ENCODE results near the gene SLC35F1. TPM values are rescaled to one million over a fixed set of nuclear protein-coding genes. Genes with fewer than 3 reads are reported as not detected.
A peak's percentile ranks its signal among the peaks of the same experiment; 100 is the strongest.
"Not testable (repeated sequence)": the region's sequence is repeated elsewhere in the genome, so short reads cannot be mapped to it uniquely, and the experiment has no call there.

The SLC35F1 gene
- not detected for polyA plus RNA-seq

DNA sequence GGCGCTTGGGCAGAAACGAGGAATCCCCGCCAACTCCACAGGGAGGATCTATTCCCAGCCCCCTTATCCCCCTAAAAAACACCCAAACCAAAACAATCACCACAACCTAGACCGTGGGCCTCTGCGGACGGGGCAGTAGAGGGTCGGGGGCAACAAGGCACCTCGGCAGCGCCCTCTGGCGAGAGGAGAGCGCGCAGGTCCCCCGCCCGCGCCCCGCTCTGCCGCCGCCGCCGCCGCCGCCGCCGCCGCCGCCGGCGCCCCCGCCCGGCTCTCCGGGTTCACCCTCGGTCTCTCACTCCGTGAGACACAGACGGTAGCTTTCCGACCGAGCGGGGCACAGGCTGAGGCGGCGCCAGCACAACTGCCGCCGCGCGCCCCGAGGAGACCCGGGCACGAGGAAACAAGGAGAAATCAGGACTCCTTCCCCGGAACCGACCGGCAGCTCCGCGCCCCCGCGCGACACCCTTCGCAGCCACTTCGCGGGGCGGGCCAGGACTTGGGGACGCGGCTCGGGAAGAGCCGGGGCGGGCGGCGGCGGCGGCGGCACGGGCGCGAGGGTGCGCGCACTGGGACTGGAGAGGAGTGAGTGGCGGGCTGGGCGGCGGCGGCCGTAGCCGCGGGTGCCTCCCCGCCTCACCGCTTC is at the start of gene SLC35F1:
Gene SLC35F1, plus strand, starts transcription at position 307 of the 643 bp plus-strand sequence.
- H3K27me3 Mint-ChIP-seq (ENCODE audit: low read depth in 3 of 3) = peaks cover 4 to 32% (median 26%) of the 10 kb centered on the region in 3 donors
- peak within 1 kb of the TSS; percentile 40 to 75 (median 57) for H3K4me3 Mint-ChIP-seq
- H3K9me3 Mint-ChIP-seq = peaks cover 0 to 5% (median 0%) of the 10 kb centered on the region in 6 donors
- no peaks in the 10 kb centered on the region for H3K36me3 Mint-ChIP-seq
- H3K27ac Mint-ChIP-seq = no peak within 1 kb of the TSS
- peaks cover 11 to 16% of the 10 kb centered on the region in 2 donors for H3K4me1 Mint-ChIP-seq
- DNase-seq = no peak

DNA sequence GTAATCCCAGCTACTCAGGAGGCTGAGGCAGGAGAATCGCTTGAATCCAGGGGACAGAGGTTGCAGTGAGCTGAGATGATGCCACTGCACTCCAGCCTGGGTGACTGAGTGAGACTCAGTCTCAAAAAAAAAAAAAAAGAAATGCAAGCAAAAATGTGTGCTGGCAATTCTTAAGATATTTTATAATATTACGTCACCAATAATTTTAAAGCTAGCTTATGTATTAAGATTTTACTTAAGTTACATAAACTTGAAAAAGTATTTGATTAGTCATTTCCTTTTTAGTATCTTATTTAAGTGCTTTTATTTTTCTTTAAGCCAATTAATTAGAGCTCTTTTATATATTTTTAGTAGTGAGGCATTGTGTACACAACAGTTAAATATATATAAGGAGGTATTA is 48.5 kb upstream of the SLC35F1 start:
- not testable (repeated sequence) for H3K4me1 Mint-ChIP-seq; H3K27me3 Mint-ChIP-seq (ENCODE audit: low read depth in 3 of 3); DNase-seq; H3K36me3 Mint-ChIP-seq; H3K4me3 Mint-ChIP-seq; H3K27ac Mint-ChIP-seq
- H3K9me3 Mint-ChIP-seq = peaks cover under 1 to 20% (median 3%) of the 10 kb centered on the region in 6 donors

GRCh38 chr6:117861545-117861944 is 45.5 kb upstream of the SLC35F1 start:
- no peak for DNase-seq
- H3K4me3 Mint-ChIP-seq = no peak overlapping the region
- no peaks in the 10 kb centered on the region for H3K4me1 Mint-ChIP-seq
- H3K9me3 Mint-ChIP-seq = peaks cover 0 to 15% (median 3%) of the 10 kb centered on the region in 6 donors
- peaks cover 2 to 3% (median 2%) of the 10 kb centered on the region in 3 donors for H3K27me3 Mint-ChIP-seq (ENCODE audit: low read depth in 3 of 3)
- no peak overlapping the region for H3K27ac Mint-ChIP-seq
- H3K36me3 Mint-ChIP-seq = no peaks in the 10 kb centered on the region

- Mint-ChIP-seq H3K4me1 (no peaks in the 10 kb centered on the region), H3K9me3 (peaks cover 0 to 11% (median 5%) of the 10 kb centered on the region in 6 donors), H3K27ac (no peak overlapping the region), H3K36me3 (no peaks in the 10 kb centered on the region), H3K27me3 (ENCODE audit: low read depth in 3 of 3) (peaks cover 2 to 3% (median 2%) of the 10 kb centered on the region in 3 donors), H3K4me3 (no peak overlapping the region)
- no peak for DNase-seq
Observed at GRCh38 chr6:117866561-117866960, 40.5 kb upstream of the SLC35F1 start.

DNA sequence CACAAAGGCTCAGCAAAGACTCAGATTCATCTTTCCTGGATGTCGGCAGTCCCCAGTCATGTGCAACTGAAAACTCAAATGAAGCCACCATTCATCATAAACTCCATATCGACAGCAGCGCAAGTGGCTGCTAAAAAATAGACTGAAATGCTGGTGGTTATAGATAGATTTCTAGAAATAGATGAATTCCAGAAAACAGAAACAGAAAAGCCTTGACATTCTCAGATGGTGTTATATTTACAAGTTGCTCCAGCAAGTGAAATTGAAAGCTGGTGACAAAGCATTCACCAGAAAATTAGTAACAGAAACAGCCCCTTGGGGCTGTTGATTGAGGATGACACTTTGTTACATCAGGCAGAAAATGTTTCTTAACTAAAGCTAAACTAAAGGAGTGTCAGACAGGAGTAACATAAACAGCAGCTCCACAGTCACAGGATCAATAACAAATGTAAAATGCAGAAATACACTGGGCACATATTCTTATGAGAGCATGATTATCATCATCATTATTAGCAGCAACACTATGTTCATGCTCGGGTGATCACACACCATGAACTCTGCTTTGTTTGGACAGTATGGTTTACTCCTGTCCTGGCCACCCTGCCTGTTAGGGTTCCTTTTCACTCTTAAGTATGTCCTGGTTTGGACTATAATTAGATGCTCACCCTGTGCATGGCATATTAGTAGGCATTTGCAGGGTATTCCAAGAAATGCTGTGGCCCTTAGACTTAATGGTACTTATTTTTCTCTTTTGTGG is 36.4 kb upstream of the SLC35F1 start:
- no peak for DNase-seq
- Mint-ChIP-seq H3K4me3 (no peak overlapping the region), H3K4me1 (no peaks in the 10 kb centered on the region), H3K27me3 (ENCODE audit: low read depth in 3 of 3) (peaks cover 0 to 4% (median 0%) of the 10 kb centered on the region in 3 donors), H3K27ac (no peak overlapping the region), H3K36me3 (no peaks in the 10 kb centered on the region), H3K9me3 (peaks cover 0 to 9% (median 3%) of the 10 kb centered on the region in 6 donors)

- no peak for DNase-seq
- Mint-ChIP-seq H3K4me3 (no peak overlapping the region), H3K4me1 (no peaks in the 10 kb centered on the region), H3K36me3 (no peaks in the 10 kb centered on the region), H3K9me3 (no peaks in the 10 kb centered on the region), H3K27ac (no peak overlapping the region), H3K27me3 (ENCODE audit: low read depth in 3 of 3) (no peaks in the 10 kb centered on the region)
Observed at GRCh38 chr6:117880824-117881223, 26.2 kb upstream of the SLC35F1 start.

DNA sequence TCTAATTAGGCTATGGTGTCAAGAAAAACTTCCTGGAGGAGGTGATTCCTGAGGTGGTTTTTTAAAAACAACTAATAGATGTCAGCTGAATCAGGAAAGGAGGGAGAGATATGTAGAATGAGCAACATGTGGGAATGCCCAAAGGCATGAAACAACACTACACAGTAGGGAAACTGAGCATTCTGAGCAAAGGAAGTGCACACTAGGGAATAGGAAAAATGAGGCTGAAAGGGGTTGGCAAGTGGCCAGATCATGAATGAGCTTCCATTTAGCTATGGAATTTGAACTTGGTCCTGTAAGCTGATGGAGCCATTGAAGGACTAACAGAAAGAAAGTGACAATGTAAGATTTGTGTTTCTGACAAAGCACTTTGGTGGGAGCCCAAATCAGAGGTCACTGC is 16.9 kb upstream of the SLC35F1 start:
- Mint-ChIP-seq H3K27ac (peak overlapping the region in 1 of 6 donors; percentile 10), H3K4me1 (no peaks in the 10 kb centered on the region), H3K36me3 (no peaks in the 10 kb centered on the region), H3K27me3 (ENCODE audit: low read depth in 3 of 3) (no peaks in the 10 kb centered on the region), H3K4me3 (no peak overlapping the region), H3K9me3 (peaks cover 0 to 3% (median 0%) of the 10 kb centered on the region in 6 donors)
- DNase-seq = no peak

- H3K27me3 Mint-ChIP-seq (ENCODE audit: low read depth in 3 of 3) = peaks cover 4 to 28% (median 26%) of the 10 kb centered on the region in 3 donors
- H3K27ac Mint-ChIP-seq = no peak overlapping the region
- H3K4me3 Mint-ChIP-seq = peak overlapping the region; percentile 40 to 75 (median 57)
- peaks cover 0 to 5% (median 0%) of the 10 kb centered on the region in 6 donors for H3K9me3 Mint-ChIP-seq
- peaks cover 11 to 16% of the 10 kb centered on the region in 2 donors for H3K4me1 Mint-ChIP-seq
- no peaks in the 10 kb centered on the region for H3K36me3 Mint-ChIP-seq
- DNase-seq = no peak
Observed at GRCh38 chr6:117906507-117906957, 532 bp upstream of the SLC35F1 start.

DNA sequence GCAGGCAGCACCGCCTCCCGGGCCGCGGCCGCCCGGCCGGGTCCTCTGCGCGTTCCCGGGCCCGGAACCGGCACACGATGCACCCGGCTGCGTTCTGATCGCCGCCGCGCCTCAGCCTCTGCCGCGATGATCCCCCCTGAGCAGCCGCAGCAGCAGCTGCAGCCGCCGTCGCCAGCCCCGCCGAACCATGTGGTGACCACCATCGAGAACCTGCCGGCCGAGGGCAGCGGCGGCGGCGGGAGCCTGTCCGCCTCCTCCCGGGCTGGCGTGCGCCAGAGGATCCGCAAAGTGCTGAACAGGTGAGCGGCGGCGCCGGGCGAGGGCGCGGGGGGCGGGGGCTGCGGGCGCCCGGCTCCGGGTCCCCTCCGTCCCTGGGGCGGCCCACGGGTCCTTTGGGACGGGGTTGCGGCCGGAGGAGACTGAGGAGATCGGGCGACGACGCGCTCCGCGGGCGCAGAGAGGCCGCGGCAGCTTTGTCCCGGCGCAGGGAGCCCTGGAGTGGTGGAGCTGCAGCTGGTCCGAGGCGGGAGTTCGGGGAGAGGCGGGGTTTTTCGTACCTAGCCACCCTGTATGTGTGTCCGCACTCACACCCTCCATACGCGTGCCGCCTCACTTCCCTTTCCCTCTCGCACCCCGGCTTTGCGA is 659 bp downstream of the SLC35F1 start:
- H3K27ac Mint-ChIP-seq = no peak overlapping the region
- no peak for DNase-seq
- H3K4me1 Mint-ChIP-seq = peaks cover 11 to 16% of the 10 kb centered on the region in 2 donors
- H3K9me3 Mint-ChIP-seq = peaks cover 0 to 5% (median 0%) of the 10 kb centered on the region in 6 donors
- no peak overlapping the region for H3K4me3 Mint-ChIP-seq
- no peaks in the 10 kb centered on the region for H3K36me3 Mint-ChIP-seq
- peaks cover 6 to 34% (median 26%) of the 10 kb centered on the region in 3 donors for H3K27me3 Mint-ChIP-seq (ENCODE audit: low read depth in 3 of 3)

- Mint-ChIP-seq H3K9me3 (peaks cover 0 to 5% (median 0%) of the 10 kb centered on the region in 6 donors), H3K36me3 (no peaks in the 10 kb centered on the region), H3K27me3 (ENCODE audit: low read depth in 3 of 3) (peaks cover 6 to 34% (median 22%) of the 10 kb centered on the region in 3 donors), H3K4me1 (peaks cover 11 to 16% of the 10 kb centered on the region in 2 donors), H3K27ac (no peak overlapping the region), H3K4me3 (peak overlapping the region; percentile 22 to 80 (median 69))
- no peak for DNase-seq
Observed at GRCh38 chr6:117908246-117909068, 1.4 kb downstream of the SLC35F1 start.

GRCh38 chr6:117909638-117910037 is 2.6 kb downstream of the SLC35F1 start:
- Mint-ChIP-seq H3K36me3 (no peaks in the 10 kb centered on the region), H3K9me3 (peaks cover 0 to 5% (median 0%) of the 10 kb centered on the region in 6 donors), H3K27me3 (ENCODE audit: low read depth in 3 of 3) (peaks cover 2 to 34% (median 18%) of the 10 kb centered on the region in 3 donors), H3K4me1 (peaks cover 11 to 16% of the 10 kb centered on the region in 2 donors), H3K4me3 (no peak overlapping the region), H3K27ac (no peak overlapping the region)
- DNase-seq = no peak

DNA sequence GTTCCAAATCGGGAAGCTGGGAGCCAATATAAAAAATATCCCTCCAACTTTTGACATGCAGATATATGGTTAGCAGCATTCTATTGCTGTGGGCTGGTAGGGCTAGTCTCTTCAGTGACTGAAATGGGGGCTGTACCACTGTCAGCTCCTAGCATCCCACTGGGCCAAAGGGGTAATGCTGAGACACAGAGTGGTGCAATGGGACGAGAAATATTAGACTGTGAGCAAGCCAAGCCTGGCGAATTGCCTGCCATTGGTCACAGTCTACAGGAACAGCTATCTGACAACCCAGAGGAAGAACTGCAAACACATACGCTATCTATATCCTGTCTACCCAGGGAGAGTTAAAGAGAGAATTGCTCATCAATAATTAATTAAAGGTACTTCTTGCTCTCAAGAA is 3.5 kb downstream of the SLC35F1 start:
- no peak overlapping the region for H3K4me3 Mint-ChIP-seq
- peaks cover 0 to 5% (median 0%) of the 10 kb centered on the region in 6 donors for H3K9me3 Mint-ChIP-seq
- H3K36me3 Mint-ChIP-seq = no peaks in the 10 kb centered on the region
- H3K27ac Mint-ChIP-seq = no peak overlapping the region
- H3K27me3 Mint-ChIP-seq (ENCODE audit: low read depth in 3 of 3) = peaks cover 2 to 27% (median 15%) of the 10 kb centered on the region in 3 donors
- DNase-seq = no peak
- peaks cover 11 to 16% of the 10 kb centered on the region in 2 donors for H3K4me1 Mint-ChIP-seq

DNA sequence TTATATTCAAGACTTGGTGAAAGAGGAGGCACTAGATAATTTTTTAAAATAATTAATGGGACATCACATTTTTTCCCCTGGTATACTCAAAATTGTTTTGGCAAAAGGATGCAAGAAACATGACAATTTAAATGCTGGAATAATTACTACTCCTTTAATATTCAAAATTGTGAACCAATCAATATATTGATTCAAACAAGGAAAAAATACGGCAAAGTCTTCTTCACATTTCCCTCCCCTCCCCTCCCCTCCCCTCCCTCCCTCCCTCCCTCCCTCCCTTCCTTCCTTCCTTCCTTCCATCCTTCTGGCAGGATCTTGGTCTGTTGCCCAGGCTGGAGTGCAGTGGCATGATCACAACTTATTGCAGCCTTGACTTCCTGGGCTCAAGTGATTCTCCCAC is 4.1 kb downstream of the SLC35F1 start:
- H3K4me1 Mint-ChIP-seq = peaks cover 9 to 13% of the 10 kb centered on the region in 2 donors
- H3K36me3 Mint-ChIP-seq = no peaks in the 10 kb centered on the region
- peaks cover 2 to 21% (median 15%) of the 10 kb centered on the region in 3 donors for H3K27me3 Mint-ChIP-seq (ENCODE audit: low read depth in 3 of 3)
- DNase-seq = no peak
- peaks cover 0 to 2% (median 0%) of the 10 kb centered on the region in 6 donors for H3K9me3 Mint-ChIP-seq
- no peak overlapping the region for H3K4me3 Mint-ChIP-seq
- no peak overlapping the region for H3K27ac Mint-ChIP-seq

All from immature natural killer cell (primary cell).